ENCODE results near the gene YAF2.

Gene YAF2, protein sequence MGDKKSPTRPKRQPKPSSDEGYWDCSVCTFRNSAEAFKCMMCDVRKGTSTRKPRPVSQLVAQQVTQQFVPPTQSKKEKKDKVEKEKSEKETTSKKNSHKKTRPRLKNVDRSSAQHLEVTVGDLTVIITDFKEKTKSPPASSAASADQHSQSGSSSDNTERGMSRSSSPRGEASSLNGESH

DNA sequence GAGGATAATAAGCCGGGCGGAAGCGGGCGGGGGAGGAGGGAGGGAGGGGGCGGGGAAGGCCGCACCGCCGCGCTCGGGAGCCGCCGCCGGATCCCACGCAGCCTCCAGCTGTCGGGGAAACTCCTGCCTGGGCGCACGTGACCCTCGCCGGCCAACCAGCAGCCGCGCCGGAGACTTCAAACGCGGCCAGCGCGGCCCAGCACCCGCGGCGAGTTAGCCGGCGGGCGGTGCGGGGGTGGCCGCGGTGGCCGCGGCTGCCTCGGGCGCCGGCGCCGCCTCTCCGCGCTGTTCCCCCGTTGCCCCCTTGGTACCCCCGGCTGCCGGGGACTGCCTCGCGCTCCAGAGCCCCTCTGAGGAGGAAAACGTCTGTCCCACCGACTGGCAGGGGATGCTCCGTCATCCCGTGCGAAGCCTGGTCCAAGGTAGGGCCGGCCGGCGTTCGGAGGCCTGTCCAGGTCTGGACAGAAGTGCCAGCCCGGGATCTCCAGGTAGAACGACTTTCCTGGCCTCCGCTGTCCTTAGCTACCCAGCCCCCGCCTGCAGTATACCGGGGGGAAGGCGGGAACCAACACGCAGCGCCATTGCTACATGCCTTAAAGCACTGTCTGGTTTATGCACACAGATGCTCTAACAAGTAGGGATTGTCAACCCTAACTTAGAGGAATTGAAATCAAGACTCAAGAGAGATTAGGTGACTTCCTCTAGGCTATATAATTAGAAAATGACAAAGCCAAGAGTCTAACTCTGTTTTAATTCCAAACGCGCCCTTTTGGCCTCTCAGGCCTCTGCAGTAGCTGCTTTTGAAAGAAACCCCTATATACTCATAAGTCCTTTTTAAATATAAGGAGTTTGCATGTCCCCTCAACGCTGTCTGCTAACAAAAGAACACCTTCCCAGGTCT lies at the start of gene YAF2:
Gene YAF2 (minus strand): TSS at position 9 of the 901 bp plus-strand sequence. CDS start 68 bp downstream, outside the sequence.
- peak; percentile 88 for DNase-seq

- DNase-seq = no peak
Observed at GRCh38 chr12:42286741-42287140, 48.7 kb upstream of the YAF2 start.

DNA sequence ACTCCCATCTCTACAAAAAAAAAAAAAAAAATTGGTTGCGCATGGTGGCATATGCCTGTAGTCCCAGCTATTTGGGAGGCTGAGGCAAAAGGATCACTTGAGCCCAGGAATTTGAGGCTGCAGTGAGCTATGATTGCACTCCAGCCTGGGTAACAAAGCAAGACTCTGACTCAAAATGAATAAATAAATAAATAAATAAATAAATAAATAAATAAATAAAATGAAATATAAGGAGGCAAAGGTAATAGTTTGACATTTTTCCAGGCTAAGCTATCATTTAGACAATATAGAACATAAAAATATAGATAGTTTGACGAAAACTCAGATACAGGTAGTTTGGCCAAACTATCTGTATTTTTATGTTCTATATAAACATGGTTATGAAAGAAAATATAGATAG lies 47.4 kb upstream of the YAF2 start:
- DNase-seq = no peak

DNA sequence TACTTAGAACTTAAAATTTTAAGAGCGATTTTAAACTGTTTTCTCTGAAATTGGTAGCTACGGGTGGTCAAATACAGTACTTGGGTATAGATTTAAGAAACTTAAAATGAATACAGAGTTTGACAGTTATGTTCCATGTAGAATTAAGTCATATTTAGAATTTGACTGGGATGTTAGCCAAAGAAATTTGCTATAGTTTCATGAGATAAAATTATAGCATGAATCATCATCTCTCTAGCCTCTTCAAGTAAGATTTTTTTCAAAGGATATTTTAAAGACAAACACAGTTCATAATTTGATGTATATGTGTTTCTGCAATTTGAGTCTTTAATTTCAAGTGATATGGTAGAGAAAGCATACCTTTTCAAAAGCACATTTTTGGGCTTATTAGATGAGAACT lies 46.8 kb upstream of the YAF2 start:
- no peak for DNase-seq

- DNase-seq = no peak
Observed at GRCh38 chr12:42284157-42284556, 46.1 kb upstream of the YAF2 start.

DNA sequence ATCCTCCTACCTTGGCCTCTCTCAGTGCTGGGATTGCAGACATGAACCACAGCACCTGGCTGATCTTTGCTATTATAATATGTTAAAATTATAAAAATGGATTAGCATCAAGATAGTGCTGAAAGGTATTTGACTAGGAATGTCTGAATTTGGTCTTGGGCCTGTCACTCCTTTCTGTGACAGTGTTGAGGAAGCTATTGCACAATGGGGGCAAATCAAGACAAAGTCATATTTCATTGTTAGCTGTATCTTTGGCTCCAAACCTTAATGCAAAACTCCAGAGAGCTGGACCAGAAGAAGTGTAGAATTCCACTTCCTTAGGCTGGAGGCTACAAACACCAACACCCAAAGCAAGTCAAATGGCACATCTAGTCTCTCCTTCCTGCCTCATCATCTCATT lies 45.7 kb upstream of the YAF2 start:
- no peak for DNase-seq

GRCh38 chr12:42282294-42282693 lies 44.2 kb upstream of the YAF2 start:
- no peak for DNase-seq

DNA sequence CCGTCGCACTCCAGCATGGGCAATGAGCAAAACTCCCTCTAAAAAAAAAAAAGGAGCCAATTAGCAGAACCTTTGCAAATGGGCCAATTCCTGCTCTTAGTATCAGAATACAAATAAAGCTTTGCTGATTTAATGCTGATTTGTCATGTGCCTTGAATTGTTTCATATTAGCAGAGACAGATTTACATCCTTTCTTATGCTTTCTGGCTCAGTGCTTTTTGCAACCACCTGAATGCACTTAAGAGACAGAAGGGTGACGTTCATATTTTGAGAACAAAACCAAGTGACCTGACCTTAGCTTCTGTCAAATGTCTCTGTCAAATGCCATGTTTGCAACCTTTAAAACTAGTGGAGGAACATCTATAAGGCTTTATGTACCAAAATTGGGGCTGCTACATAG lies 43.8 kb upstream of the YAF2 start:
- DNase-seq = no peak

GRCh38 chr12:42281278-42281677 lies 43.2 kb upstream of the YAF2 start:
- DNase-seq = no peak

- DNase-seq = no peak
Observed at GRCh38 chr12:42278128-42278510, 40.1 kb upstream of the YAF2 start.

- DNase-seq = no peak
Observed at GRCh38 chr12:42277396-42278127, 39.5 kb upstream of the YAF2 start.

- no peak for DNase-seq
Observed at GRCh38 chr12:42275499-42275898, 37.5 kb upstream of the YAF2 start.

DNA sequence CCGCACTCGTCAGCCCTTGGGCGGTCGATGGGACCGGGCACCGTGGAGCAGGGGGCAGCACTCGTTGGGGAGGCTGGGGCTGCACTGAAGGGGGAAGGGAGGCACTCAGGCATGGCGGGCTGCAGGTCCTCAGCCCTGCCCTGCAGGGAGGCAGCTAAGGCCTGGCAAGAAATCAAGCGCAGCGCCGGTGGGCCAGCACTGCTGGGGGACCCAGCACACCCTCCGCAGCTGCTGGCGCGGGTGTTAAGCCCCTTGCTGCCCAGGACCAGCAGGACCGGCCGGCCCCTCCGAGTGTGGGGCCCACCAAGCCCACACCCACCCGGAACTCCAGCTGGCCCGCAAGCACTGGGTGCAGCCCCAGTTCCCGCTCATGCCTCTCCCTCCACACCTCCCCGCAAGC lies 35.7 kb upstream of the YAF2 start:
- no peak for DNase-seq

DNA sequence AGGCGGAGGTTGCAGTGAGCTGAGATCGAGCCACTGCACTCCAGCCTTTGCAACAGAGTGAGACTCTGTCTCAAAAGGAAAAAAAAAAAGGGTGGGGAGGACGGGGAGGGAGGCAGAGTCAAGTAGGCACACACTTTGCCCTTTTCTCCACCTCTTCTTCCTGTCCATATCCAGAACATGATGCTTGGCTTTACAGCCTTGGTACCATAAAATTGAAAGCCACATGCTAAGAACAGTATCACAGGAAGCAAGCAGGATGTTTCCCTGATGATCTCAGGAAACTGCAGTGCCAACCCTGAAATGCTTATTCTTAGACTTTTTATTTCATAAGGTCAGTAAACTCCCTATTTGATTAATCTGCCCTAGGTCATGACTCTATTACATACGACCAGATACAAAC lies 32.5 kb upstream of the YAF2 start:
- DNase-seq = no peak

- no peak for DNase-seq
Observed at GRCh38 chr12:42267413-42268190, 29.6 kb upstream of the YAF2 start.

DNA sequence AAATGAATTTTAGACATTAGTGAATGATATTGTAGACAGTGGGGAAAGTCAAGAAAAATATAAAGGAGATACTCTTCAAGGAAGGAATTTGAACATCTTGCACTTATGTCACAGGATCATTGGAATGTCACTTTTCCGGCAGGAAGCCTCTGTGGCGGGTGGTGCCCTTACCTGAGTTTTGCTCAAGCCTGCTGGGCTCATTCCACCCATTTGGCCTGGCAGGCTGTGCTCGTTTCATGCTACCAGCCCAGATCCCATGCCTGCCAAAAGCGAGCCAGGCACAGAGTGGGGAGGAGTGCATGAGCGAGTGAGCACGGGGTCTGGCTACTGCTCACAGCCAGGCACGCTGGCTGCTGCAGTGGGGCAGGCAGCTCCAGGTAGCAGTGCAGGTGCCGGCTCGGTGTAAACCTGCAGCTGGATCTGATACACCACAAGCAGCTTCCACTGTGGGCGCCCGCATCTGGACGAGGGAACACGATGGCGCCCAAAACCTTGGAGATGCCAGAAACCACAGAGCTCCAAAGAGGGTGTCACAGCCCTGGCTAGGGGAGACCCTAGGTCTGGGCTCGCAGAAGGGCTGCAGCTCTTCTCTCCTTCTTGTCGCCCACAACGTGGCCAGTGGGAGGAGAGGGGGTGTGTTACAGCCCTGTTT lies 28.7 kb upstream of the YAF2 start:
- no peak for DNase-seq

DNA sequence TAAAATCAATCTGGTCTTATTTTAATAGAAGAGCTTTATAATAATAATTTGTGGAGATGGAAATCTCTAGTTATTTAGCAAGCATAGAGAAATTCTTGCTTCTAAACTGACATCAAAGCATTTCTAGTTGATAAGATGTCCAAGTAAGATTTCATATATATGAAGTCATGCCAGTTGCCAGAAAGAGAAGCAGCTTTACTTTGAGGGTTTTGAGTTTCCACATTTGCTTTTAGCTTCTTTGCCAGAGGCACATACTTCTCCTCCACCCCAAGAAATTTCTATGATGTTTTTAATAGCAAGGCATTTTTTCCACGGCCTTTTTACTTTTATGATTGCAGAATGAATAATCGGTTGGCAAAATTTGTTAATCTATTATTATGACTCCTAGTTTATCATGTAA lies 24.2 kb upstream of the YAF2 start:
- no peak for DNase-seq

GRCh38 chr12:42261708-42262107 lies 23.7 kb upstream of the YAF2 start:
- no peak for DNase-seq

GRCh38 chr12:42260518-42260917 lies 22.5 kb upstream of the YAF2 start:
- DNase-seq = no peak

DNA sequence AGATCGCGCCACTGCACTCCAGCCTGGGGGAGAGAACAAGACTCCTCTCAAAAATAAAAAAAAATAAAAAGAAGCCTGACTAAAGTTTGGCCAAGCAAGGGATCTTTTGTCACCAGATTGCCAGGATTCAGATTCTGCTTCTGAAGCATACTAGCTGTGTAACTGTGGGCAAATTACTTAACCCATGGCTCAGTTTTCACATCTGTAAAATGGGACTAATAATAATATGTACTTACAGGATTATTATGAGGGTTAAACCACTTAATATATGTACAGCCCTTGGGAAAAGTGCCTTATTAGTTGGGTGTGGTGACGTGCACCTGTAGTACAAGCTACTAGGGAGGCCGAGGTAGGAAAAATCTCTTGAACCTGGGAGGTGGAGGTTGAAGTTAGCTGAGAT lies 21.7 kb upstream of the YAF2 start:
- no peak for DNase-seq

DNA sequence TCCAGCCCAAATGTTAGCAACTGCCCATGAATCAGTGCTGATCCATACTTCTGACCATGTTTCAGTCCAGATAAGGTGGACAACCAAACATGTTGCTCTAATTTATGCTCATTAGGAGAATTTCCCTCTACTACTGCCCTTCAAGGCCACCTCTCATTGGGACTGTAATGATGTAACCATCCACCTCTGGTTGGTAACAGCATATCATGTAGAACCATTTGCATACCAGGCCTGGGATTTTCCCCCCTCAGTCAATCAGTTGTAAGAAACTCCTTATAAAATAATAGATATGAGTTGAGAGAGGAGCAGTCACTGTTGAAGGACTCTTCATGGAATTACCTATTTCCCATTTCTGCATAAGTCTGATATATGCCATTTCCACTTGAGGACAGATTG lies 17.8 kb upstream of the YAF2 start:
- no peak for DNase-seq

DNA sequence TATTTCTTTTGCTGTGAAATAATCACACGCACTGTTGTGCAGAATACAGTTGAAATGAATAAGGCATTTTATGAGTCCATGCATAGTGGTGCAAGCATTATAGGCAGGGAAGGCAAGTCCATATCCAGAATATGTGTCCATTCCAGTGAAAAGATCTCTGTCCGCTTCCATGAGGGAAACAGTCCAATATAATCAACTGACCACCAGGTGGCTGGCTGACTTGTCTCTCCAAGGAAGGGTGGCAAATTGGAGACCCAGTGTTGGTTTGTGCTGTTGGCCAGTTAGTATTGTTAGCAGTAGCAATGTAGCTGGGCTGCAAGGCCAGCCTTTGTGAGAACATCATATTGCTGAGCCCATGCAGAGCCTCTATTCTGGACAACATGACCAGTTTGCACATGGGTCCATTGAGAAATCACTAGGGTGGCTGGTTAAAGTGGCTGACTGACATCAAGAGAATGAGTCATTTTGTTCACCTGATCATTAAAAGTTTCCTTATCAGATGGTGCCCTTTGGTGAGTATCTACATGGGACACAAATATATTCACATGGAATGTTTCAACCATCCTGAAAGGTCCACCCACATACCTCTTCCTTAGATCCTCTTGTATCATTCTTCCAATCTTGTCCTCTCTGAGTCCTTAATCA lies 17.3 kb upstream of the YAF2 start:
- no peak for DNase-seq

Measured in CD4-positive, alpha-beta T cell treated with Interleukin-21 for 1 hour (primary cell).